ENCODE measurements around the gene CD2.

The CD2 gene

DNA sequence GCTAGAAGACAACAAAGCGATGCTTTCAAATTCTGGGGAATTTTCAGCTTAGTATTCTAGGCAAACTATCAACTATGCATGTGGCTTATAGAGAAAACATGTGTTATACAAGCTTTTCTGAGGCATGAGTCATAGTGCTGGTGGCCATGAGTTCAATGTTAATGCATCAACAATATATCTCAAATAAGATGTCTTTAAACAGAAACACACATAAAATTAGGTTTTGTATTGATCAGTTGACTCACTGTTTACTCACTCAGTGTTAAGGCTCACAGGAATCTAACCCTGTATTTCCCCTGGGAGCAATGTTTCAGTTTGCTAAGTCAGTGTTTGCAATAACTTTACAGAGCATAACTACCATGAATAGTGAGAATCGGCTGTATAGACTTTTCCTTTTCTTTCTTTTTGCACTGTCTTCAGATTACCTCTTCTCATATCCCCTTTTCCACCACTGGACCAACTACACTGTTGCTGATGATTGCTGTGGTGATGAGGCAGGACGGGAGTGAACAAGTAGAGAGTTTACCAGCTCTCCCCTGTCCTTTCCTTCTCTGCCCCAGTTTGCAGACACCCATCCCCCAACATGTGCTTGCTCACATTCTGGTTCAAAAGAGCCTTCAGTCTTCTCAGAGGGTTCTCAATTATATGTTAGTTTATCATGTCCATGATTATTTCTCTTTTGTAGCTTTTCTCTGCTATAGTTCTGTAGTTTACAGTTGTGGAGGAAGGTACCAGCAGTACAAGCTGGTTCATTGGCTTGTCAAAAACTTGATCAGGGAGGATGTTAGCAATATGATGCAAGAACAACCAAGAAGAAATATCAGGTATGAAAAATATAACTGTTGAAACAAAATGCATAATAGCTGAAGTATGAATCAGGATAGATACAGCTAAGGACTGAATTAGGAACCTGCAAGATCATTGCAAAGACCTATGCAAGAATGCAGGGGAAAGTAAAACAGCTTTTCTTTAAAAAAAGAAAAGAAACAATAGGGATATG lies 23.9 kb downstream of the CD2 start:
- FAIRE-seq = no peak
- no peak for DNase-seq (ENCODE audit: low spot score)

DNA sequence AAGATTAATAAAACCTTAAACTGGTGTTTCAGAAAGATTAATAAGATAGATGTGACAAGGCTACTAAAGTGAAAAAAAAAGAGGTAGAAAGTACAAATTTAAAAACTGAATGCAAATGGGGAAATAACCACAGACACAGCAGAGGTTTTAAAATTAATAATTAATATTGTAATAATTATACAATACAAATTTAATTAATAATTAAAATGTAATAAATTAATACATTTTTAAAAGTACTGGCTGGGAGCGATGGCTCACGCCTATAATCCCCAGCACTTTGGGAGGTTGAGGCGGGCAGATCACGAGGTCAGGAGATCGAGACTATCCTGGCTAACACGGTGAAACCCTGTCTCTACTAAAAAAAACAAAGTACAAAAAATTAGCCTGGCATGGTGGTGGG lies 26.8 kb downstream of the CD2 start:
- FAIRE-seq = no peak
- no peak for DNase-seq (ENCODE audit: low spot score)

DNA sequence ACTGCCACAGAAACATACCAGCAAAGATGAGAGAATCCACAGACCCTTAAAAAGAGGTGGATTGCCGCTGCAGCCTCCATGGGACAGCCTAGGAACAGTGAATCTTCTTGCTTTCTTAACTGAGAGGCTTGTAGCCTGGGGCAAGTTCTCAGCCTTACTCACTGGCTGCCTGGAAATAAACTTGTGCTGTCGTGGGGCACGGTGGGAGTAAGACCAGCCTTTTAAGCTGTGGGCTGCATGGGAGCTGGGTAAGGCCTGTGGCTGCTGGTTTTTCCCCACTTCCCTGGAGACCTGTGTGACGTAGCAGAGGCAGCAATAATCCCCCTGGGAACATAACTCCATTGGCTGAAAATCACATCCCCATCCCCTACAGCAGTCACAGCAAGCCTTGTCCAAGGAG lies 30.8 kb downstream of the CD2 start:
- DNase-seq (ENCODE audit: low spot score) = no peak
- no peak for FAIRE-seq

DNA sequence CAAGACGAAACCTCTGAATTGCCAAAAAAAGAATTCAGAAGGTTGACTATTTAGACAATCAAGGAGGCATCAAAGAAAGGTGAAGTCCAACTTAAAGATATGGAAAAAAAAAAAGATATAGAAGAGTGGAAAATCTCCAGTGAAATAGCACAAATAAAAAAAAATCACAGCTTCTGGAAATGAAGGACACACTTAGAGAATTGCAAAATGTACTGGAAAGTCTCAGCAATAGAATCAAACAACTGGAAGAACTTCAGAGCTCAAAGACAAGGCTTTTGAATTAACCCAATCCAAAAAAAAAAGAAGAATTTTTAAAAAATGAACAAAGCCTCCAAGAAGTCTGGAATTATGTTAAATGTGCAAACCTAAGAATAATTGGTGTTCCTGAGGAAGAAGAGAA lies 31.8 kb downstream of the CD2 start:
- FAIRE-seq (no peak), DNase-seq (ENCODE audit: low spot score) (no peak)

DNA sequence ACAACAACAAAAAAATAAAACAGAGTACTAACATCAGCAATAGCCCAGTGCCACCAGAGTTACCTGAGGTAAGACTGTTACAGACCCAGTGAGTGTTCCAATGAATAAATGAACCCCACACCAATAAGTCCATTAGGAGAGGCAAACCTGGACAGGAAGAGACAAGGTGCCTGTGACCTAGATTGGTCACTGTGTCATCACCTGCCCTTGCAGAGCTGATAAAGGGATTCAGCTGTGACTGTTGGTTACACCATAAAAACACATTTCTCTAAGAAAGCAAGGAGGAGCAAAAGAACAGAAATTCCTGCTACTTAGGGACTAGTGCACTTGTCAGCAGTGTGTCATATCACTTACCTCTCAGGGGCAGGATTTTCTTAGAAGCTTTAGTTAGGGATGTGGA lies 37.5 kb downstream of the CD2 start:
- FAIRE-seq (peak; percentile 62), DNase-seq (ENCODE audit: low spot score) (no peak)

DNA sequence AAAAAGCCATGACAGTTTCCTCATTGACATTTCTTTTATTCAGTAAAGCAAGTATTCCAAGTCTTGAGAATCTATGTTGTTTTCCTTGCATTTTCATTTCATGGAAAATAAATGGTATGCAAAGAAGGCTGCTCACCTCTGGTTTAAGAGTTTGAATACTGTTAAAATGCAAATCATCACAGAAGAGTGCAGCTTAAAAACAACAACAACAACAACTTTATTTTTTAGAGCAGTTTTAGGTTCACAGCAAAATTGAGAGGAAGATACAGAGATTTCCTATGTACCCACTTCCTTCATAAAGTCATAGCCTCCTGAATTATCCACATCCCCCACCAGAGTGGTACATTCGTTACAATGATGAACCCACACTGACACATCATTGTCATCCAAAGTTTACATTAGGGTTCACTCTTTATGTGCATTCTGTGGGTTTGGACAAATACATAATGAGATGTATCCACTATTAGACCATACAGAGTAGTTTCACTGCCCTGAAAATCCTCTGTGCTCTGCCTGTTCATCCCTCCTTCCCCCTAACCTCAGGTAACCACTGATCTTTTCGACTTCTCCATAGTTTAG lies 39.2 kb downstream of the CD2 start:
- no peak for DNase-seq (ENCODE audit: low spot score)
- FAIRE-seq = no peak

DNA sequence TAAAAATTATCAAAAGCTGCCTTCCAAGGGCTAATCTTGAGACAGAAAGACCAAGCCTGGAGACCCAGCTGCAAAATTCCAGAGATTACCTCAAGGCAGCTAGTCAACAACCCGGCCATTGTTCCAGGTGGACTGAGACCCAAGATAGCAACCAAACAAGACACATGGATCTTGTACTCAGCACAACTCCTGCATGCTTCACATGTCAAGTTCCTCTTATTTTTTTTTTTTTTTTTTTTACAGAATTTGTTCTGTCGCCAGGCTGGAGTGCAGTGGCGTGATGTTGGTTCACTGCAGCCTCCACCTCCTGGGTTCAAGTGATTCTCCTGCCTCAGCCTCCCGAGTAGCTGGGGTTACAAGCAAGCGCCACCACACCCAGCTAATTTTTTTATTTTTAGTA lies 40.1 kb downstream of the CD2 start:
- no peak for FAIRE-seq
- DNase-seq (ENCODE audit: low spot score) = no peak

DNA sequence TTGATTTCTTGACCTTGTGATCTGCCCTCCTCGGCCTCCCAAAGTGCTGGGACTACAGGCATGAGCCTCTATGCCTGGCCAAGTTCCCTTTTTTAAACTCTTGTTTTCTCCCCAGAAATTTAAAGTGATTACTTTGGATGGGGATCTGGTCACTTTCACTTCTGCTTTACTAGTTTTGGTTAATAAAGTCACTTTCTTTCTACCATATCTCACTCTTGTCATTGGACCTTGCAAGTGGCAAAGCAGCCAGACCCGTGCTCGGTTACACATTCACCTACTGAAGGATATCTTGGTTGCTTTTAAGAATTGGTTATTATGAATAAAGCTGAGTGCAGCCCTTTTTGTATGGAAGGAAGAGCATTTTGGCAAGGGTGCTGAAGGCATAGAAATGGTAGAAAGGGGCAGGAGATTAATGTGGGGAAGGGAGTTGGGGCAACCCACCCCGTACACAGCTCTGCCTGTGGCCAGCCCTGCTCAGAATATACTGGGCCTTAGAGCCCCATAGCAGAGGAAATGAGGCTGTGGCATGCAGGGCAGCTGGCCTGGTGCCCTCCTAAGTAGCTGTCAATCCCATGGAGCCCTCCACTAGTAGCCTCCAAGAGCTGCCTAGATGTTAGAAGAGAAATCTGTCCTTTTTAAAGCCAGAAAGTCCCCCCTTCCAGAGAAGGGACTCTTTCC lies 40.7 kb downstream of the CD2 start:
- DNase-seq (ENCODE audit: low spot score) (no peak), FAIRE-seq (no peak)

DNA sequence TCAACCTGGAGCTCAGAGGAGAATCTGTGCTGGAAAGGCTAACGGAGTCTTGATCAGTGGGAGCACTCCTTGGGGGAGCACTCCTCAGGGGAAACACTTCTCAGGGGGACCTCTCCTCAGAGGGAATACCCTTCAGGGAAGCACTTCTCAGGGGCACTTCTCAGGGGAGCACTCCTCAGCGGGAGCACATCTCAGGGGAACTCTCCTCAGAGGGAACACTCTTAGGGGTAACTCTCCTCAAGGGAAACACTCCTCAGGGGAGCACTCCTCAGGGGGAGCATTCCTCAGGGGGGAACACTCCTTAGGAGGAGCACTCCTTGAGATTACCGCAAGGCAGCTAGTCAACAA lies 41.2 kb downstream of the CD2 start:
- no peak for DNase-seq (ENCODE audit: low spot score)
- FAIRE-seq = no peak

DNA sequence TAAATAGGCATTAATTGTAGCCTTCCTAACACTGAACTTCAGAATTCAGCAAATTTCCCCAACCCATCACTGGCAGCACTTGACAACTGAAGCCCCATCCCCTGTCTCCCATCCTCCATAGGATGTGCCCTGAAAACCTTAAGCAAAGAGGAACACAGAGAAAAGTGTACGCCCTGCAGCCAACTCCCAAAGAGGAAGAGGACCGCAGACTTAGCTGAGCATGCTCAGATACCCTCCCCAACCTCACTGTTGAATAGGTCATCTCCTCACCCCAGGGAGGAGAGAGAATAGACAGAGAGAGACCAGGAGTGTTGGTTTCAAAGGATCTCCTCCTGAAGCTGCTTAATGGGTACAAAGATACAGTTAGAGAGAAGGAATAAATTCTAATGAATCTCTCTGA lies 50.5 kb downstream of the CD2 start:
- FAIRE-seq = no peak
- no peak for DNase-seq (ENCODE audit: low spot score)

DNA sequence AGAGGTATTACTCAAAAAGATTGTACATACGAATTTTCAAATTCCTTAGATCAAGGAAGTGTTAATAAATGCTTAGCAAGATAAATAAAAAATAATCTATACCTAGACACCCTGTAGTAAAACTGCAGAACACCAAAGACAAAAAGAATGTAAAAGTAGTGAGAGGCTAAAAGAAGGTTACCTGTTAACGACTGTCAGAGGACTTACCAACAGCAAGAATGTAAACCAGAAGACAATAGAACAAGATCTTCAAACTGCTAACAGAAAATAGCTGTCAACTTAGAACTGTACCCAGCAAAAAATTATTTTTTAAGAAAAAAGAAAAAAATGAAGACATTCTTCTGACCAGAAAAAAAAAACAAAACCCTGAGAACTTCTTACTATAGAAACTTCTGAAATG lies 51.2 kb downstream of the CD2 start:
- DNase-seq (ENCODE audit: low spot score) (no peak), FAIRE-seq (no peak)

DNA sequence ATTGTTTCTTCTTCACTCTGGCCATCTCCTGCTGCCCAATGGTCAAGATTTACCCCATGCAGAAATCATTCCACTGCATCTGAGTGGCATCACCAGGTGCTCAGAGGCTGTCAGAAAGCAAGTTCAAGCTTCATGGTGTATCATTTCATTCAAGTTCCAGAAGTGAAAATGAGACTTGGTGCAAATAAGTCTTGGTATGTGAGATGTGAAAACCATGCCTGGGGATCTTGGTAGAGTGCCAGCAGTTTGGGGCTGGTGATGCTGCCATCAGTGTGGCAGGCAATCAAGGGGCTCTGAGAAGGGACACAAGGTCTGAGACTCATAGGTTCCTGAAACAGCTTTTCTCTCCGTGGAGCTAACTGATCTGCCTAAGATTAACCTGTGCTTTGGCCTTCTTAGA lies 52.0 kb downstream of the CD2 start:
- no peak for FAIRE-seq
- no peak for DNase-seq (ENCODE audit: low spot score)

DNA sequence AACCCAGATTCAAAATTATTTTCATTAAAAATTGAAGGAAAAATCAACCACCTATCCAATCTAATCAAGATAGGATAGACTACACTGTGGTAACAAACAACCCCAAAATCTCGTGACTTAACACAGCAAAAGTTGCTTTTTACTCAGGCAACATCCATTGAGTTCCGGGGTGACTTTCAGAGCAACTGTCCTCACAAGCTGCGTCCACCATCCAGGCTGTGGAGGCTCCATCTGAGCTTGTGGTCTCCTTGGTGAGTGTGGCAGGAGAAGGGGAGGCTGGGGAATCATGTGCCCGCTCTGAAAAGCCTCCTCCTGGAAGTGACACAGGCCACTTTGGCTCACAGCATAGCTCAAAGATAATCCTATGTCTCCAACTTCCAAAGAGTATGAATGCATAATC lies 52.4 kb downstream of the CD2 start:
- DNase-seq (ENCODE audit: low spot score) (no peak), FAIRE-seq (no peak)

DNA sequence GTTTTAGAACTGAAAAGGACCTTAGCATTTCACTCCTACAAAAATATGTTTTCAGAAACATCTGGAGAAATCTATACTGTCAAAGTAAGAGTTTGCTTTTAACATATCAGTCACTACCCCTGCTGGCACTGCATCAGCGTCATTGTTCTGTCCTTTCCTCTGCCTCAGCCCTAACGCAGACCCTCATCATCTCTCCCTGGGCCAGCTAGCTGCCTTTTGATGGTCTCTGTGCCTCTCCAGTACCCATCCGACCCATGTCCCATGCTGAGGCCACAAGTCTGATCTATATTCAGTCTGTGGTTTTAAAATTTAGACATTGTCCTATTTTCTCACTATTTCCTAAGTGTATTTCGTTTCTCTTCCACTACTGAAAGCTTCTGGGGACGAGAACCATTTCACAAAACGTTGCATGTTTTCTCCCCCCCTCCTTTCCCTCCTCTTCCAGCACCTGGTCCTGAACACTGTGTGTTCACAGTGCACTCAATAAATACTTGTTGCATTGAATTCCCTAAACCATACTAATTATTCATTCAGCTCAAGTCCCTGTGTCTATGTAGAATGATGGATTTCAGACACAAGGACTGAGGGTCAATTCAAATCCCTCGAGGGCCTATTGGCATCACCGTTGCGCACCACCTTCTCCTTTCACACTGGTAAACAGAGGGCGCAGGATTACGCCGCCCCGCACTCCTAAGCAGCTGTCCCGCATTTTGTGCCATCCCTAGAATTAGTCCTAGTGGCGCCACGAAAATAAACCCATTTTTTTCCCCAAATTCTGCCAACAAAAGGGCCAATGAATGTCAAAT lies 53.4 kb downstream of the CD2 start:
- no peak for DNase-seq (ENCODE audit: low spot score)
- no peak for FAIRE-seq

DNA sequence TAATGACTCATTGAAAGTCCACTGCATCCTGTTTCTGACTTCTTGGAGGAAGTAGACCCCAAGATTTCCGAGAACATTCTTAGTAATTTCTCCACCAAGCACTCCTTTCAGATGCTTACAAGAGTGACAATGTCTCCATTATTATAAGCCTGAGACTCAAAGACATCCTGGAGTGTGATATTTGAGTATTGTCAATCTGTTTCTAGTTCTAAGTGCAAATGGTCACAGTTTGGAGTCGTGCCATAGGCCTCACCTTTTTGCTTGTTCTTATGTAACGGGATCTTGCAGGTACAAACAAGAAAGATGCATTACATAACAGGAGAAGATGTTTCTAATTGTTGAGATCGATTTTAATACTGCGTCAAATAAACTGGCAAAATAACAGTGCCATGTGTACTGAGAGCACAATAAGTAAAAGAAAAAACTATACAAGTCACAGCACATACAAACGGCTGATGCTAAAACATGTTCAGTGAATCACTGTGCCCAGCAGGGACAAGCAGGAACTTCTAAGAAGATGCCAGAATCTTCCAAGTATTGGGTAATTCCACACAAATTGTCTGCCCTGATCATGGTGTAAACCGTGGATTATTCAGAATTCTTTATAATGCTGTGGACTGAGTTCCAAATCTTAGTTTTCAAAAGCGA lies 54.1 kb downstream of the CD2 start:
- DNase-seq (ENCODE audit: low spot score) = no peak
- FAIRE-seq = peak; percentile 13

DNA sequence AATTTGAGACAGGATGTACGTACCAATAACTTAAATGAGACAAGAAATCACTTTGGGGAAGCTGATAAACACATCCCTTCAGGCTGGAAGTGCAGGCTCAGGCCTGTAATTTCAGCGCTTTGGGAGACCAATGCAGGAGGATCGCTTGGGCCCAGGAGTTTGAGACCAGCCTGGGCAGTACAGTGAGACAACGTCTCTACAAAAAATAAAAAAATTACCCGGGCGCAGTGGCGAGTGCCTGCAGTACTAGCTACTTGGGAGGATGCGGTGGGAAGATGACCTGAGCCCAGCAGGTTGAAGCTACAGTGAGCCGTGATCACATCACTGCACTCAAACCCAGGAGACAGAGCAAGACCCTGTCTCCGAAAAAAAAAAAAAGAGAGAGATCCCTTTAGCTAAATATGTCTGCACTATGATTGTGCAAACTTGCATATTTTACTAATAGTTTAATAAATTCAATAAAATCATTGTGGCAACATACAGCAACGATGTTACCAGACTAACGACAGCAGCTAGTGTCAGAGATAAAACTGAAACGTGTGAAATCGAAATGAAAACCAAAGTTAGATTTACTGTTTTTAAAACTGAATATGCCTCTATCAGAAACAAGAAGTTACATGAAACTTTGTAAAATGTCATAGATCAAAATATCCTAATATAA lies 54.7 kb downstream of the CD2 start:
- DNase-seq (ENCODE audit: low spot score) (no peak), FAIRE-seq (no peak)

DNA sequence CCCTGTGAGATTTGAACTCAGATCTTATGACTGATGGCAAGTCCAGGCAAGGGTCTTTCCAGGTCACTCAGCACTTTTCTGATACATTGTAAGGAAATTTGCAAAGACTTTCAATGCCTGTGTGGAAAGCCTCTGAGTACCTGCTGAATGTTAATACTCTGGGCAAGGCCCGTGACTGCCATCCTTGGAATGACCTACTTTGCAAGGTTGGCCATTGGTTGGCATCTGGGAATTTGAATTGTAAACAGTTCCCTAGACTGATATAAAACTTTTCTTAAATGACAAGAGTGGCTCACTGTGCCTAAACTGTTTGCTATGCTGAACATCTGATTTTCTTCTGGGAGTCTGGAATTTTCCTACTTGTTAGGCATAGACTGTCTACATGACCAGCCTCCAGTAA lies 57.1 kb downstream of the CD2 start:
- FAIRE-seq (no peak), DNase-seq (ENCODE audit: low spot score) (no peak)

DNA sequence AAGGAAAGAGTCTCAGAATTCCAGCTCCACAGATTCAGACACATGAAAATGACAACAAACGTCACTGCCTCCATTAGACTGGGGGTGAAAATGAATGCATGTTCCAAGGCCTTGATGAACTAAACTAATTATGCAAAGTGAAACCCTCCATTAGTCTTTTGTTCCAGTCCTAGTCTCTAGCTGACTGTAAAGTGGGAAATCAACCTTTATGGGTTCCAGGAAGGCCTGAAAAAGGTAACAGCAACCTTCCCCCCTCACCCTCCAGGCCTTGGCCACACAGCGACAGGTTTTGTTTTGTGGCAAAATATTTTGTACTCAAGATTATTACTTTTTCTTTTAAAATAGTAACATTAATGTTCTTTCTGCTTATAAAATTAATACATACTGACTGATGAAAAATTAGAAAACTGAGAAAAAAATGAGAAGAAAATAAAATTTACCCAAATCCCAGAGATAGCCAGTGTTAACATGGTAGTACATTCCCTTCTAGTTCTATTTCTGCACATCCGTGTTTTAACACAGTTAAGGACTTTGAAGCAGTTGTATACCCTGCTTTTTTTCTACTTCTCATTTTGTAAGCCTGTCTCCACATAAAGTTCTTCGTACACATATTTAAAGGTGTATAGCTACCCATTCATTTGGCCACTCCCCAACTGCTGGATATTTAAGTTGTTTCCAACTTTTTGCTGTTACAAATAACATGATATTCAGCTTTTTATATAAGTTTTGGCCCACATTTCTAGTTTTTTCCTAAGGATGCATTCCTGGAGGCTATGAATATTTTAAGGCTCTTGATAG lies 60.9 kb downstream of the CD2 start:
- no peak for FAIRE-seq
- DNase-seq (ENCODE audit: low spot score) = no peak

DNA sequence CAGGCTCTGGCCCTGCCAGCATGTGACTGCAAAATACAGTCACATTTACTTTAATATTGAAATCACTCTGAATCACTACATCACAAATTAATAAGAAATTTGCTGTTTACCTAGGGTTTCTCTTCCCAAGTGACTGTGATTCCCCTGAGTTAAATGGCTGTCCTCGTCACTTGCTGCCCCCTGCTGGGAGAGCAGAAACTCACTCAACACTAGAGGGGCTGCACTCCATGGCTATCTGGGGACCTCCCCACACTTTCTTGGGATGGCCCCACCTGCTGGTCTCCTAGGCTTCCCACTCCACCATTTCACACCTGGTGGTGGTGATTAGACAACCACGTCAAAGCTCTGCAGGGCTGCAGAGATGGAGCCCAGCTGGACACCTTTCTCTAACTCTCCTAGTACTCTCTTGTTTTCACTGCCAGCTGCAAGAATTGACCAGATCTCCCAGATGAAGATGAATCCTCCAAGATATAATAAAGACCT lies 63.4 kb downstream of the CD2 start:
- no peak for FAIRE-seq
- peak; percentile 66 for DNase-seq (ENCODE audit: low spot score)
